SH-SY5Y (cell line): ENCODE data around the gene NR6A1.

Experiments used
- GATA2 ChIP-seq: IDR thresholded peaks from 2 replicates; pipeline ENCODE4 v1.6.1; 2011; ENCODE audit warnings: mild to moderate bottlenecking, low read depth, low read length
- GATA3 ChIP-seq: IDR thresholded peaks from 2 replicates; pipeline ENCODE4 v1.6.1; 2011; ENCODE audit warnings: low read depth, mild to moderate bottlenecking, low read length, moderate library complexity

DNA sequence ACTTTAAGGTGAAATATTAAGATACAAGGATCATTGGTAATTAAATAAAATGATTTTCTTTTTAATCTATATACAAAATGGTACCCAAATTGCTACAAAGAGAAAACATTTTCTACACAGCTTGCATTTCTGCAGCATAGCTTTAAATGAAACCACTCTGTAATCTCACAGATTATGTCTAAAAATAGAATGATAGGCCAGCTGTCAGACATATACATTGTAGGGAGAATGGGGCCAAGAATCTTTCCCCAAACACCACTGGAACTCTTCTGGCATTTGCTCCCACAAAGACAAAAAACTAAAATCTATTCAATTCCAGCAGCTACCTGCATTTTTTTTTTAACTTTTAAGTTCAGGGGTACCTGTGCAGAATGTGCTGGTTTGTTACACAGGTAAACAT is 139.8 kb downstream of the NR6A1 start:
- TF ChIP-seq GATA3, result no peak
- no peak for TF ChIP-seq GATA2
